GM21381 (cell line): ENCODE data around the gene MCFD2.
A peak's percentile ranks its signal among the peaks of the same experiment; 100 is the strongest.

Experiments
- ATAC-seq: cut with Tn5 transposase; IDR thresholded peaks from one replicate; pipeline ENCODE4 v1.9.1; 2021; ENCODE audit warnings: mild to moderate bottlenecking, moderate library complexity; ENCODE audit not compliant: unreplicated experiment

The MCFD2 gene

DNA sequence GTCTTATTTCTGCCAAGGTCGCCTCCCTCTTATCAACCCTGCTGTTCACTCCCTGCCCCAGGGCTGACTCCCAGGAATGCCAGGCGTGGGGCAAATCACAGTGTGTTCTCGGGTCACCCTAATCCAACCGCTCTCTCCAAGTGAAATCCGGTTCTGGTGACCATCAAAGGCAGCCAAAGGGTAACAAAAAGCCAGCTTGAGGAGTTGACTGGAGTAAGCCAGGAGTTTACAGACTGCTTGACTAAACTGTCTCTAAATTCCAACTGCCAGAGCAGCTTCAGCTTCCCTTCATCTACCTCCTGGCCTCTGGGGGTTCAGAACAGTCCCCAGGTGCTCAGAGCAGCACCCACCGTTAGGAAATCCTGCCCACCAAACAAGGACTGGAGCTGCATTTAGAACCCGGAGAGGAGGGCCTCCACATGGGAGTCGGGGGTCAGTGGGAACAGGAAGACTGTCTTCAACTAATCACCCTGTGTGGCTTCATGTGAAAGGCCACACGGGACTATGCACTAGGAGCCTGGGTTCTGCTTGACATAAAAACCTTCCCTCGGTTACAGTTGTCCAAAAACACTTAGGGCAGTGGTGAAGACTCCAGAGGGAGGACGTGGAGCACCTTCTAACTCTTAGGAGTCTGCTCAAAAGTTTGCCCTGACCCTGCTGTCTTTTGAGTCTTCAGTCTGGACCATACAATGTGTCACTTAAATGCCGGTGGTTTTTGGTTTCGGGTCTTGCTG lies 24.2 kb upstream of the MCFD2 start:
- no peak for ATAC-seq

DNA sequence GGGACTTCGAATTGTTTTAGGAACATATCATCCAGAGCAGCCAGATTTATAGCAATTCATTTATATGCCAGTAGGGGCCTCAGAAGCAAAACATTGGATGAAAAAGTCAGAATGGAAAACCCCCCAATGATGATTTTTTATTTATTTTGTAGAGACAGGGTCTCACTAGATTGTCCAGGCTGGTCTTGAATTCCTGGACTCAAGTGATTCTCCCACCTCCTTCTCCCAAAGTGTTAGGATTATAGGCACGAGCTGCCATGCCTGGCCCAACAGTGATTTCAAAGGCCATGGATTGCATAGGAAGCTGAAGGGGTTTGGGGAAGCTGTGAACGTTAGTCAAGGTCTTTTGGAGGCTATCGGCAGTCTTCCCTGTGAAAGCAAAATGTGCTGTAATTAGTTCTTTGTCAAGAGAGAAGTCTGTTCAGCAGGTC lies 21.9 kb upstream of the MCFD2 start:
- no peak for ATAC-seq

DNA sequence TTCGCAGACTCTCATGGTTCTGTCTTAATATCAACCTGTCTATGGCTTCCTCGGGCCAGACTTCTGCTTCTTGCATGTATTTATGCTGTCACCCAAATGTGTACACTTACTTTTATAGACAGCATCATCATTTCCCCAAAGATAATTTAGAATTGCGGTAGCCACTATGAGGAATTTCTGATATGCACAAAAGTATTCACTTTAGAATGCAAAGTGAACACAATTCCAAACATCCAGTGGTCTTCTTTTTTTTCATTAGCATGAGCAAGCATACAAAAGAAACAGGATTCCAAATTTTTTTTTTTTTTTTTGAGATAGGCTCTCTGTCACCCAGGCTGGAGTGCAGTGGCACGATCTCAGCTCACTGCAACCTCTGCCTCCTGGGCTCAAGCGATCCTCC lies 21.0 kb upstream of the MCFD2 start:
- no peak for ATAC-seq

- no peak for ATAC-seq
Measured at GRCh38 chr2:46935071-46935470, 19.5 kb upstream of the MCFD2 start.

GRCh38 chr2:46929612-46930011 lies 14.0 kb upstream of the MCFD2 start:
- no peak for ATAC-seq

- ATAC-seq, result no peak
Measured at GRCh38 chr2:46926863-46927262, 11.3 kb upstream of the MCFD2 start.

- no peak for ATAC-seq
Measured at GRCh38 chr2:46925474-46926351, 10.1 kb upstream of the MCFD2 start.

DNA sequence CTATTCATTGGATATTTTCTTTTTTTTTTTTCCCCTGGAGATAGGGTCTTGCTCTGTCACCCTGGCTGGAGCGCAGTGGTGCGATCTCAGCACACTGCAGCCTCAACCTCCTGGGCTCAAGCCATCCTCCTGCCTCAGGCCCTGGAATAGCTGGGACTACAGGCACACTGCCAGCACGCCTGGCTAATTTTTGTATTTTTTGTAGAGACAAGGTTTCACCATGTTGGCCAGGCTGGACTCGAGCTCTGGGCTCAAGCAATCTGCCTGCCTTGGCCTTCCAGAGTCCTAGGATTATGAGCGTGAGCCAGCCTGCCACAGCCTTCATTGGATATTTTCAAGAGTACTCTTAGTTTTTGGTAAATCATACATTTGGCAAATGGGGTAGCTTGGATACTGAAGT lies 9.0 kb upstream of the MCFD2 start:
- ATAC-seq, result no peak

DNA sequence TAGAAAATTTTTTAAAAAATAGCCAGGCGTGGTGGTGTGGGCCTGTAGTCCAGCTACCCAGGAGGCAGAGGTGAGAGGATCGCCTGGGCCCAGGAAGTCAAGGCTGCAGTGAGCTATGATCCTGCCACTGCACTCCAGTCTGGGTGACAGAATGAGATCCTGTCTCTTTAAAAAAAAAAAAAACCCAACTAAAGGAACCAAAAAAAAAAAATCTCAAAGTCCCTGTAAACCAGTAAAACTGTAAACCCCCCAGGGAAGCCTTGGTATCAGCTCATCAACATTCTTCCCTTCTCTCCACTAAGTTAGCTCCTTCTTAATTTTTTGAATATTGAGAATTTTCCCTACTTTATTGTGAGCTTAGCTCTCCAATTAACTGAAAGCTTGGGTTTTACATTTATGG lies 8.4 kb upstream of the MCFD2 start:
- no peak for ATAC-seq

DNA sequence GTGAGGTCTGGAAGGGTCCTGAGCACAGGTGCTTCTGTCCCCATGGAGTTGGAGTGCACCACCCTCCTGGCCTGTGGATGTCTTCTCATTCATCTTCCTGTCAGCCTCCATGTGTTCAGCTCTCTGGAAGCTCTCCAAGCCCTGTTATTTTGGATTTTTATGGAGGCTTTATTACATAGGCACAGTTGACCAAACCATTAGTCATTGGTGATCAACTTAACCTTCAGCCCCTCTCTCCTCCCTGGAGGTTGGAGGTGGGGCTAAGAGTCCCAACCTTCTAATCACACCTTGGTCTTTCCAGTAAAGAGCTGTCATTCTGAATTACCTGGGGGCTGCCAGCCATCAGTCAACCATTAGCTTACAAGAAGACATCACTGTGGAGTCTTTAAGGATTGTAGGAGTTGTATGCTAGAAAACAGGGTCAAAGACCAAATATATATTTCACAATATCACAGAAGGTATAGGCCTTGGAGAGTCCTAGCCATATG lies 7.5 kb upstream of the MCFD2 start:
- no peak for ATAC-seq

DNA sequence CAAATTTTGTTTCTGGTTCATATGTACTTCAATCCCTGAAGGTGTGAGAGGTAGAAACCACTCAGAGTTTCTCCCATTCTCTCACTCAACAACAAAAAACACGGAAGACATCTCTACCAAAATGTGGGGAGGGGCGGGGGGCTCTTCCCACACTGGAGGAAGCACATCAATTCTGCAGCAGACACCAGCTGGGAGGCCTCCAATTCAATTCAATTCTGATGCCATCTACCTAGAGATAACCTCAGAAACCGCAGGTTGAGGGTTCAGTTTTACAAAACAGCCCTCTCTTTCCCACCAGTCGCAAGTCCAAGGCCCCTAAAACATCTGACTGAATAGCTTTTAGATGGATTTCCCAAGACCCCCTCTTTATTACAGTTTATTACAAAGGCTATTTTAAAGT lies 7.0 kb upstream of the MCFD2 start:
- no peak for ATAC-seq

DNA sequence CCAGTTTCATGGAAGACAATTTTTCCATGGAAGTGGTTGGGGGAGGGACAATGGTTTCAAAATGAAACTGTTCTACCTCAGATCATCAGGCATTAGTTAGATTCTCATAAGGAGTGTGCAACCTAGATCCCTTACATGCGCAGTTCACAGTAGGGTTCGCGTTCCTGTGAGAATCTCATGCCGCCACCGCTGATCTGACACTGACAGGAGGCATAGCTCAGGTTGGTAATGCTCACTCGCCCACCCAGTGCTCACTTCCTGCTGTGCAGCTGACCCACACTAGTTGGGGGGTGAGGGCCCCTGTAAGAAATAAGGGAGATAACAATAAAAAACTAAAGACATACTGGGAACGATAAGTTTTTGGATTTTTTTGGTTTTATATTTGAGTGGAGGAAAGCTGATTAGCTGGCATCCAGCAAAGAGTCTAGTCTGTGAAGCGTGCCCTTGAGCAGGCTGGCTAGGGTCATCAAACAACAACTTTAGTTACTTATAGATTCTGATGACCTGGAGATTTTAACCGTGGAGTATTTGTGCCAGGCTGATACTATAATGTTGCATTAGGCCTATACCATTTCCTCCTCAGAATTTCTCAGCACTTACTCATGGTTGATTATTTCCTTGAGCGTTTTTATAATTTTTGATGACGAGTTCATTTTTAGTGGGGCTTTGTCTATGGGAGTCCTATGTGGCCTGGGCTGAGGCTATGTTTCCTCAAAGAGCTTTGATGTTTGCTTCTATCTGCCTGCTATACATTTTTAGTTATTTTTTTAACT lies 6.3 kb upstream of the MCFD2 start:
- ATAC-seq, result no peak

- no peak for ATAC-seq
Measured at GRCh38 chr2:46917628-46918027, 2.0 kb upstream of the MCFD2 start.

- ATAC-seq, result peak; percentile 90
Measured at GRCh38 chr2:46915811-46916630, 415 bp upstream of the MCFD2 start.

DNA sequence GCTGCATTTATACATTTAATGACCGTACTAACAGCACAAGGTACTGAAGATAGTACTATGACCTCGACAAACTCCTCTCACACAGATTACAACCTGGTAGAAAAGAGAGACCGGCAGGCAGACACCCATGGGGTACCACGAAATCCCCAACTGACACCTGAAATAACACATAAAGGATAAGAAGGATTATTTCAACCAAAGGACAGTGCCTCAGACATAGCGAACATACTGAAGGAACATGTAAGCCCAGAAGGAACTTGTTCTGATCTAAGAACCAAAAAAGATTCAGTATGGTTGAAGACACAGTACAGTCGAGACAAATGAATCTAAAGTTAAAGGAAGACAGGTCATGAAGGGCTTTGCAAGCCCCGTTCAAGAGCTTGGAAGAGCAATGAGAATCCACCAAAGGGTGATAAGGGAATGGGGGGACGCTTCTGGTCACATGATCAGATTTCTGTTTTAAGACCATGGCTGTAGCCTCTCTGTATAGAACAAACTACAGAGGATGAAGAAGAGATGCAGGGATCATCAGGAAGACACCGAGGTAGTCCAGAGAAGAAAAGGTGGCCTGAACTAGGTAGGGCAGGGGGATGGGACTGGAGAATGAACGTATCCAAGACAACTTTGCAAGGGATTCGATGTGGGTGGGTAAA lies 902 bp downstream of the MCFD2 start:
- ATAC-seq, result no peak

DNA sequence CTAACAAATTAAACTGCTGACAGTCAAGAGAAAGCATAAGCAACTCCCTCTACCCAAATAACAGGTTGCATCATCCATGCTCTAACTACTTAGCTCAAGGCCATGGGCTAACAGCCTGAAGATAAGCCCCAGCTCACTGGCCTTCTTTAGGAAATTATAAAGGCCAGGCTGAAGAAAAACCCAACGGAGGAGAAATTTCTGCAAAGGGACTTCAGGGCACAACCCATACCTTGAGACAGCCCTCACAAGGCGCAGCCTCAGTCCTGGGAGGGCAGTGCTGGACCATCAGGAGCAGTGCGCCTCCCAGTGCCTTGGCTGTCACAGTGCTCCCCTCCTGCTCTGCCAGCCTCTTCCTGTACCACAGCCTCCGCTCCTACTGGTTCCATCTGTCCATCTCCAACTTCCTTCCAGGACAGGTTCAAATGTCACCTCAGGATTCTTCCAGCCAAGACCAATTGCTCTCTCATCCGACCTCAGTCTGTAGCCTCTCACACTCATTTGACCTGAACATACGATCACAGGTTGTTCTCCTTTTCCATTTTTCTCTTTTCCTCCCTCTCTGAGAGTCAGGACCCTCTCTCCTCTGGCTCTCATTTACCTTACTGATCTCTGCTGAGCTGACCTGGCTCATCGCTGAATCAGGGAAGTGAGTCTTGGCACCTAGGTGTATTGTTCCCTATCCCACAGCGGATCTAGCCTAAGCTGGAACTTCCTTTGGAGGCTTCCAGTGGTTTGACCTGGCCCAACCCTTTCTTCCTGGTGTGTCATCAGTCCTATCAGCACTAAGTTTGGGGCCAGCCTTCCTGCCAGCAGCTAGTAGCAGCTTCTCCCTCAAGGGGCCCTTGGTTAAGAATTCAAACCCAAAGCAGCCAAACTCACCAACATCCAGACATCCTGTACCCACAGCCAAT lies 1.9 kb downstream of the MCFD2 start:
- ATAC-seq, result no peak

- ATAC-seq, result peak; percentile 96
Measured at GRCh38 chr2:46909771-46910419, 5.7 kb downstream of the MCFD2 start.

DNA sequence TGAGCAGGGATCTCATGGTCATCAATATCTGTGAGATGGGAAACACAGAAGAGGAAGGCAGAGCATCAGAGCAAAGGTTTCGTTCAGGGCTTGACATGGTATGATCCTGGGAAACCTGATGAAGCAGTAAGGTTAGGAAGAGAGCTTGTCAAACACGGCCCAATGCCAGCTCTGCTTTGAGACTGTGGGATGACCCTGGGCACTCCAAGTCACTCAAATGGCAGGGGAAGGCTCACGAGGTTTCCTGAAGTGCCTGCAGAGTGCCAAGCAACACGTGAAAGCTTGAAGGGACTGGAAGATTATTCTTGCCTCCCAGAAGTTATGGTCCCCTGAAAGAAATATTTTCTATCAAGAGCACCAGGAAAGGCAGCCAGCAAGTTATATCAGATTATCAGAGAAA lies 6.5 kb downstream of the MCFD2 start:
- ATAC-seq, result no peak
